HCT116 (cell line): ENCODE data around the gene NUP43. TPM values are rescaled to one million over a fixed set of nuclear protein-coding genes. Genes with fewer than 3 reads are reported as not detected.

Experiments used
- ATAC-seq: fragments of 200-7000 bp; cut with Tn5 transposase; 2 replicates; pipeline ENCODE4 v1.9.1; 2020; ENCODE audit warnings: mild to moderate bottlenecking, moderate library complexity
- BruUV-seq: library from RNA; stranded (reverse); fragments of 400-500 nt; replicated peaks from 2 replicates; lab custom pipeline; 2021; lab: Mats Ljungman, UMichigan
- CTCF ChIA-PET: fragments of 300-600 bp; sonication (Branson Sonifier 250); formaldehyde crosslinking; loops from one replicate; lab custom pipeline; 2021; ENCODE audit warnings: antibody characterized with exemption; lab: Charles Lee
- POLR2A ChIA-PET: fragments of 300-600, 350-600 bp; sonication (Branson Sonifier 250); formaldehyde crosslinking; loops from one replicate; lab custom pipeline; 2021; ENCODE audit warnings: antibody characterized with exemption; lab: Charles Lee
- RAD21 ChIA-PET, 2 experiments: fragments of 300-600 bp; sonication (Branson Sonifier 250); formaldehyde crosslinking; loops; one replicate each; lab custom pipeline; 2023; ENCODE audit warnings: low total read pairs in 2 of 2; ENCODE audit not compliant: uncharacterized antibody in 2 of 2, unreplicated experiment in 2 of 2, low non-redundant PET in 1 of 2; lab: Charles Lee
- DNase-seq: peaks from one replicate; pipeline ENCODE4 v3.0.0-alpha.2; 2010; ENCODE audit warnings: low read depth, low spot score
- H2AFZ ChIP-seq: fragments of 200-600 bp; shearing (Covaris generic), sonication (generic); 2 replicates; pipeline ENCODE4 v1.6.1; 2017; ENCODE audit warnings: low read depth, mixed run types, mixed read lengths, antibody characterized with exemption, low read length; ENCODE audit not compliant: poor library complexity, severe bottlenecking
- H3K27ac ChIP-seq: 2 replicates; pipeline ENCODE4 v1.5.1; 2012; ENCODE audit warnings: low read depth, low read length
- H3K27me3 ChIP-seq: fragments of 200-600 bp; sonication (generic); 2 replicates; pipeline ENCODE4 v1.6.1; 2016; ENCODE audit warnings: mixed run types, low read length, mixed read lengths; ENCODE audit not compliant: insufficient read depth
- H3K36me3 ChIP-seq, 2 experiments: fragments of 200-500 bp in 1 of 2; fragments of 200-600 bp in 1 of 2; sonication (Bioruptor generic) in 1 of 2; sonication (generic) in 1 of 2; 2 replicates each; pipeline versions ENCODE4 v1.5.1 to v1.6.1; 2014 to 2016; ENCODE audit warnings: low read length in 2 of 2, inconsistent platforms in 1 of 2, mixed read lengths in 1 of 2, mixed run types in 1 of 2; ENCODE audit not compliant: insufficient read depth in 2 of 2, control insufficient read depth in 1 of 2
- H3K4me1 ChIP-seq, 2 experiments: fragments of 200-600 bp in 1 of 2; sonication (generic) in 1 of 2; 2 replicates each; pipeline versions ENCODE4 v1.5.1 to v1.6.1; 2012 to 2017; ENCODE audit warnings: low read length in 2 of 2, inconsistent platforms in 1 of 2, mild to moderate bottlenecking in 1 of 2, mixed read lengths in 1 of 2, mixed run types in 1 of 2, moderate library complexity in 1 of 2; ENCODE audit not compliant: insufficient read depth in 2 of 2, control insufficient read depth in 1 of 2
- H3K4me2 ChIP-seq: fragments of 200-600 bp; sonication (generic); 2 replicates; pipeline ENCODE4 v1.6.1; 2017; ENCODE audit warnings: mixed run types, low read length, mixed read lengths
- H3K4me3 ChIP-seq, 2 experiments: fragments of 200-600 bp in 1 of 2; sonication (generic) in 1 of 2; replicated peaks in 1 of 2; 2 replicates each; pipeline ENCODE4 v1.5.1; 2011 to 2016; ENCODE audit warnings: low read length in 2 of 2, control low read depth in 1 of 2, low read depth in 1 of 2, mild to moderate bottlenecking in 1 of 2, mixed read lengths in 1 of 2, mixed run types in 1 of 2
- H3K79me2 ChIP-seq: fragments of 200-600 bp; sonication (generic); 2 replicates; pipeline ENCODE4 v1.6.1; 2017; ENCODE audit warnings: mild to moderate bottlenecking, mixed run types, low read length, moderate library complexity, mixed read lengths; ENCODE audit not compliant: insufficient read depth
- H3K9ac ChIP-seq: fragments of 200-600 bp; sonication (generic); 2 replicates; pipeline ENCODE4 v1.6.1; 2016; ENCODE audit warnings: low read length, mixed read lengths
- H3K9me2 ChIP-seq: fragments of 200-600 bp; sonication (generic), shearing (Covaris generic); 2 replicates; pipeline ENCODE4 v1.6.1; 2017; ENCODE audit warnings: mixed run types, mild to moderate bottlenecking, moderate library complexity; ENCODE audit not compliant: insufficient read depth
- H3K9me3 ChIP-seq, 2 experiments: fragments of 200-500 bp in 1 of 2; fragments of 200-600 bp in 1 of 2; sonication (Bioruptor generic) in 1 of 2; sonication (generic) in 1 of 2; 2 replicates each; pipeline ENCODE4 v1.6.1; 2014 to 2017; ENCODE audit warnings: low read length in 2 of 2, mixed read lengths in 2 of 2, inconsistent platforms in 1 of 2, low read depth in 1 of 2, mild to moderate bottlenecking in 1 of 2, mixed run types in 1 of 2, moderate library complexity in 1 of 2; ENCODE audit not compliant: control insufficient read depth in 1 of 2, insufficient read depth in 1 of 2
- H4K20me1 ChIP-seq: fragments of 200-600 bp; sonication (generic), shearing (Covaris generic); 2 replicates; pipeline ENCODE4 v1.6.1; 2017; ENCODE audit warnings: mixed run types, mild to moderate bottlenecking, moderate library complexity; ENCODE audit not compliant: insufficient read depth
- EGR1 ChIP-seq: IDR thresholded peaks from 2 replicates; pipeline ENCODE4 v1.6.1; 2012; ENCODE audit warnings: low read depth
- EZH2 ChIP-seq: fragments of 200-600 bp; sonication (generic); IDR thresholded peaks from 2 replicates; pipeline ENCODE4 v1.6.1; 2017; ENCODE audit warnings: antibody characterized with exemption, mixed run types
- EZH2phosphoT487 ChIP-seq: fragments of 200-600 bp; IDR thresholded peaks from 2 replicates; pipeline ENCODE4 v1.6.1; 2018; ENCODE audit warnings: antibody characterized with exemption, borderline replicate concordance
- FOSL1 ChIP-seq: IDR thresholded peaks from 2 replicates; pipeline ENCODE4 v1.6.1; 2012; ENCODE audit warnings: low read depth
- JUND ChIP-seq: IDR thresholded peaks from 2 replicates; pipeline ENCODE4 v1.6.1; 2012
- MAX ChIP-seq: IDR thresholded peaks from 2 replicates; pipeline ENCODE4 v1.6.1; 2012
- POLR2A ChIP-seq: IDR thresholded peaks from 2 replicates; pipeline ENCODE4 v1.7.0; 2011; ENCODE audit warnings: borderline replicate concordance; ENCODE audit not compliant: insufficient read depth, insufficient read length; ENCODE audit errors: extremely low read depth
- POLR2AphosphoS5 ChIP-seq: IDR thresholded peaks from 2 replicates; pipeline ENCODE4 v1.6.1; 2011; ENCODE audit warnings: mild to moderate bottlenecking, low read depth, low read length, moderate library complexity
- RAD21 ChIP-seq: IDR thresholded peaks from 2 replicates; pipeline ENCODE4 v1.6.1; 2012; ENCODE audit warnings: low read depth, mild to moderate bottlenecking
- SIN3A ChIP-seq: IDR thresholded peaks from 2 replicates; pipeline ENCODE4 v1.6.1; 2012; ENCODE audit warnings: low read depth
- SP1 ChIP-seq: IDR thresholded peaks from 2 replicates; pipeline ENCODE4 v1.6.1; 2012; ENCODE audit warnings: low read depth
- TCF7L2 ChIP-seq: IDR thresholded peaks from 2 replicates; pipeline ENCODE4 v1.7.0; 2011; ENCODE audit warnings: borderline replicate concordance, inconsistent platforms; ENCODE audit not compliant: insufficient read depth, insufficient read length; ENCODE audit errors: extremely low read depth
- YY1 ChIP-seq: IDR thresholded peaks from 2 replicates; pipeline ENCODE4 v1.6.1; 2011; ENCODE audit warnings: low read length, low read depth, moderate library complexity, mild to moderate bottlenecking; ENCODE audit not compliant: insufficient replicate concordance; ENCODE audit errors: extremely low read depth
- ZBTB33 ChIP-seq: IDR thresholded peaks from 2 replicates; pipeline ENCODE4 v1.6.1; 2011; ENCODE audit warnings: mild to moderate bottlenecking, low read length, moderate library complexity; ENCODE audit not compliant: insufficient replicate concordance; ENCODE audit errors: extremely low read depth
- intact Hi-C: fragments of 100-400 bp; cut with micrococcal nuclease; formaldehyde crosslinking; loops from 2 replicates; pipeline ENCODE4 v1.10.0; 2022
- total RNA-seq: library from RNA; stranded (reverse); gene quantifications from one replicate; pipeline ENCODE4 v1.2.1, GENCODE V29; 2021; ENCODE audit not compliant: unreplicated experiment

The NUP43 gene
- total RNA-seq, 1 experiment from 2014 or later: 51.0 TPM

GRCh38 chr6:149763866-149764265 is 17.5 kb upstream of the NUP43 start:
- no peaks in the 10 kb centered on the region for H3K9me2 ChIP-seq
- H3K36me3 ChIP-seq: peaks cover 0 to 10% of the 10 kb centered on the region in 2 experiments; a peak in 2 of 4 replicates
- no peak for TF ChIP-seq SP1
- no peak for TF ChIP-seq EGR1
- TF ChIP-seq TCF7L2: no peak
- no peak for TF ChIP-seq SIN3A
- TF ChIP-seq POLR2A: no peak
- no peak for TF ChIP-seq FOSL1
- TF ChIP-seq RAD21: no peak
- no peak for TF ChIP-seq EZH2phosphoT487
- no peak for TF ChIP-seq POLR2AphosphoS5
- no peak for TF ChIP-seq EZH2
- no peak for TF ChIP-seq YY1
- TF ChIP-seq MAX: no peak
- TF ChIP-seq JUND: no peak
- no peak for TF ChIP-seq ZBTB33
- ChIA-PET RAD21 (no interaction called here), POLR2A (no interaction called here), CTCF (no interaction called here)
- peaks cover 0 to 8% of the 10 kb centered on the region in 2 experiments; a peak in 1 of 4 replicates for H3K9me3 ChIP-seq
- DNase-seq (no peak), ATAC-seq (no peak)
- BruUV-seq: no TSS peak
- H3K9ac ChIP-seq: no peak overlapping the region
- no peaks in the 10 kb centered on the region for H4K20me1 ChIP-seq
- H3K79me2 ChIP-seq: peaks cover 86% of the 10 kb centered on the region
- no peaks in the 10 kb centered on the region for H3K27me3 ChIP-seq
- H3K4me2 ChIP-seq: no peak overlapping the region
- peaks cover 2 to 14% of the 10 kb centered on the region in 2 experiments; a peak in 2 of 4 replicates for H3K4me1 ChIP-seq
- intact Hi-C loops: no loop called here
- H3K4me3 ChIP-seq: no peak overlapping the region
- H2AFZ ChIP-seq: no peak overlapping the region
- no peak overlapping the region for H3K27ac ChIP-seq
